Mesenchymal stem cell (in vitro differentiated cells and primary cell): Measurements from ENCODE around the gene L2HGDH. TPM values are rescaled to one million over a fixed set of nuclear protein-coding genes. Genes with fewer than 3 reads are reported as not detected.
A peak's percentile ranks its signal among the peaks of the same experiment; 100 is the strongest.

Experiments
- DNase-seq: peaks from one replicate; pipeline ENCODE4 v3.0.0-alpha.2; 2013
- H2AFZ ChIP-seq: one replicate; pipeline ENCODE4 v1.6.1; 2013; ENCODE audit warnings: low read depth, mild to moderate bottlenecking, control low read depth, inconsistent platforms, low read length, moderate library complexity
- H2AK5ac ChIP-seq: 2 replicates; pipeline ENCODE4 v1.6.1; 2013; ENCODE audit warnings: low read length, moderate library complexity, mild to moderate bottlenecking, inconsistent platforms; ENCODE audit not compliant: severe bottlenecking
- H2BK120ac ChIP-seq: one replicate; pipeline ENCODE4 v1.6.1; 2013; ENCODE audit warnings: low read depth, mild to moderate bottlenecking, inconsistent platforms, low read length, moderate library complexity
- H2BK12ac ChIP-seq, 2 experiments: one replicate each; pipeline ENCODE4 v1.6.1; 2013; ENCODE audit warnings: inconsistent platforms in 2 of 2, low read length in 2 of 2, mild to moderate bottlenecking in 2 of 2, moderate library complexity in 2 of 2, control low read depth in 1 of 2
- H2BK15ac ChIP-seq: one replicate; pipeline ENCODE4 v1.6.1; 2013; ENCODE audit warnings: mild to moderate bottlenecking, low read depth, inconsistent platforms; ENCODE audit not compliant: poor library complexity, severe bottlenecking
- H2BK5ac ChIP-seq: 2 replicates; pipeline ENCODE4 v1.6.1; 2013; ENCODE audit warnings: low read depth, mild to moderate bottlenecking, low read length, control low read depth, inconsistent platforms; ENCODE audit not compliant: poor library complexity, severe bottlenecking
- H3K14ac ChIP-seq, 2 experiments: one replicate each; pipeline ENCODE4 v1.6.1; 2013; ENCODE audit warnings: inconsistent platforms in 2 of 2, low read length in 2 of 2, control low read depth in 1 of 2, mild to moderate bottlenecking in 1 of 2, moderate library complexity in 1 of 2
- H3K18ac ChIP-seq, 2 experiments: one replicate each; pipeline ENCODE4 v1.6.1; 2013; ENCODE audit warnings: inconsistent platforms in 2 of 2, low read length in 2 of 2, control low read depth in 1 of 2, low read depth in 1 of 2, mild to moderate bottlenecking in 1 of 2
- H3K23ac ChIP-seq, 2 experiments: one replicate each; pipeline ENCODE4 v1.6.1; 2013; ENCODE audit warnings: inconsistent platforms in 2 of 2, low read length in 2 of 2, mild to moderate bottlenecking in 2 of 2, moderate library complexity in 2 of 2, control low read depth in 1 of 2
- H3K27ac ChIP-seq: 2 replicates; pipeline ENCODE4 v1.5.1; 2013; ENCODE audit warnings: mild to moderate bottlenecking, moderate library complexity, low read length, control low read depth, inconsistent platforms; ENCODE audit not compliant: poor library complexity, severe bottlenecking
- H3K27me3 ChIP-seq, 2 experiments: 2 replicates each; pipeline versions ENCODE4 v1.6.1 to v1.7.0; 2013; ENCODE audit warnings: low read length in 2 of 2, mild to moderate bottlenecking in 2 of 2, moderate library complexity in 2 of 2, control low read depth in 1 of 2, inconsistent platforms in 1 of 2; ENCODE audit not compliant: control insufficient read depth in 1 of 2, insufficient read depth in 1 of 2
- H3K36me3 ChIP-seq, 2 experiments: 2 replicates each; pipeline versions ENCODE4 v1.6.1 to v1.7.0; 2013; ENCODE audit warnings: low read length in 2 of 2, control low read depth in 1 of 2, inconsistent platforms in 1 of 2, low read depth in 1 of 2, mild to moderate bottlenecking in 1 of 2; ENCODE audit not compliant: insufficient read depth in 2 of 2, control insufficient read depth in 1 of 2
- H3K4ac ChIP-seq, 2 experiments: one replicate each; pipeline ENCODE4 v1.6.1; 2013; ENCODE audit warnings: inconsistent platforms in 2 of 2, low read length in 2 of 2, mild to moderate bottlenecking in 2 of 2, moderate library complexity in 2 of 2, control low read depth in 1 of 2, low read depth in 1 of 2
- H3K4me1 ChIP-seq: 2 replicates; pipeline ENCODE4 v1.6.1; 2013; ENCODE audit warnings: low read depth, low read length, control low read depth; ENCODE audit not compliant: control insufficient read depth, insufficient read depth
- H3K4me2 ChIP-seq: 2 replicates; pipeline ENCODE4 v1.6.1; 2013; ENCODE audit warnings: low read length, mild to moderate bottlenecking, inconsistent platforms; ENCODE audit not compliant: poor library complexity, severe bottlenecking
- H3K4me3 ChIP-seq, 2 experiments: 2 replicates each; pipeline versions ENCODE4 v1.5.1 to v1.7.0; 2013; ENCODE audit warnings: low read length in 2 of 2, mild to moderate bottlenecking in 2 of 2, control low read depth in 1 of 2, low read depth in 1 of 2; ENCODE audit not compliant: insufficient read depth in 1 of 2
- H3K79me1 ChIP-seq: replicated peaks from 2 replicates; pipeline ENCODE4 v1.6.1; 2013; ENCODE audit warnings: mild to moderate bottlenecking, control low read depth, low read length, inconsistent platforms; ENCODE audit not compliant: poor library complexity, severe bottlenecking
- H3K9ac ChIP-seq: 2 replicates; pipeline ENCODE4 v1.7.0; 2013; ENCODE audit warnings: mild to moderate bottlenecking, low read length, moderate library complexity
- H3K9me3 ChIP-seq: 2 replicates; pipeline ENCODE4 v1.7.0; 2013; ENCODE audit warnings: mild to moderate bottlenecking, low read length; ENCODE audit not compliant: control insufficient read depth
- H4K8ac ChIP-seq: one replicate; pipeline ENCODE4 v1.6.1; 2013; ENCODE audit warnings: inconsistent platforms, mild to moderate bottlenecking, low read length, moderate library complexity
- H4K91ac ChIP-seq: one replicate; pipeline ENCODE4 v1.6.1; 2013; ENCODE audit warnings: mild to moderate bottlenecking, low read length, inconsistent platforms
- WGBS: methylation state at CpG from one replicate; pipeline ENCODE4 v1.1.7; 2013; ENCODE audit warnings: mixed read lengths; 5-methylcytosine and 5-hydroxymethylcytosine counted together
- polyA plus RNA-seq, 2 experiments: library from polyadenylated mRNA; stranded (reverse); fragments of 200-250 nt; gene quantifications; one replicate each; pipeline ENCODE4 v1.2.3, GENCODE V29; 2013

L2HGDH gene
- 2.1 TPM for polyA plus RNA-seq (2013, experiment 1 of 2)
- polyA plus RNA-seq (2013, experiment 2 of 2) = 2.5 TPM

DNA sequence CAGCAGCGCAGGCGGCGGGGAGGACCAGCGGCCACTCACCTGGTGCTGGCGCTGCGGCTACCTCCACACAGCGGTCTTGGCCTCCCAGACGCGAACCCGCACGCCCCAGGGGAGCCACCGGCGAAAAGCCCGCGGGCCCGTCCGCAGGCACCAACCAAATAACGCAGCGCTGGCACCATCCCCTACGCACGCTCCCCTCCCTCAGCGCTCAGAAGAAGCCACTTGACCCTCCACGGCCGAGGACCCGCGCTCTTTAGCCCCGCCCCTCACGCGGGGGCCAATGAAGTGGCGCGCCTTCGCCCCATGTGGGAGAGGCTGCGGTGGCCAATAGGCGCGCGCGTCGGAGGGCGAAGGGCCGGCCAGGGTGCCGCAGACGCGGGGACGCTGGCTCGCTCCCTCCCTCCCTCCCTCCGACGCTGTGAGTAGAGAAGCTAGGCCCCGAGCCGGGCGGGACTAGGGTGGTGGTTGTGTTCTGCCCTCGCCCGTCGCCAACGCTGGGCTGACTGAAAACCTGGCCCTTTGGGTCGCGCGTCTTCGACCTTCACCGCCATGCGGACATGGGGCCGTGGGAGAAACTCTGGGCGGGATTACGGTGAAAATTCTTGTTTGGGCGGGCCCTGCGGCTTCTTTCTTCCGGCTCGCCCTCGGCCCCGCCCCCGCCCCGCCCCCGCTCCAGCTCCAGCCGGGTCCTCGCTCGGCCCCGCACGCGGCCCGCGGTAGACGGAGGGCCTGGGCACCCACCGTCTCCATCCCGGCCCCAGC, at the start of gene L2HGDH, which contains the start of gene DMAC2L:
TSS of gene L2HGDH (minus strand) at position 258 of the 762 bp plus-strand sequence. CDS start at position 179, 79 bp downstream.
TSS of gene DMAC2L (plus strand) at position 353 of the 762 bp plus-strand sequence. CDS start 9,164 bp downstream, outside the sequence.
- Histone ChIP-seq H3K4me2 (peak within 1 kb of the TSS; percentile 93), H3K9ac (peak within 1 kb of the TSS; percentile 93), H3K27me3 (no peaks in the 10 kb centered on the region), H2AK5ac (no peak within 1 kb of the TSS), H3K79me1 (peaks cover 24% of the 10 kb centered on the region), H3K36me3 (no peaks in the 10 kb centered on the region), H2BK12ac (peak within 1 kb of the TSS in 1 of 2 experiments; percentile 2), H4K8ac (peak within 1 kb of the TSS; percentile 98), H2BK5ac (no peak within 1 kb of the TSS), H3K23ac (peak within 1 kb of the TSS in 1 of 2 experiments; percentile 46), H2AFZ (peak within 1 kb of the TSS; percentile 92), H2BK15ac (peak within 1 kb of the TSS; percentile 97), H3K18ac (peak within 1 kb of the TSS; percentile 96 to 98), H3K14ac (peak within 1 kb of the TSS in 1 of 2 experiments; percentile 94), H3K4me1 (peaks cover 6% of the 10 kb centered on the region), H4K91ac (peak within 1 kb of the TSS; percentile 94), H2BK120ac (peak within 1 kb of the TSS; percentile 99), H3K4me3 (peak within 1 kb of the TSS; percentile 86 to 94), H3K4ac (no peak within 1 kb of the TSS), H3K27ac (peak within 1 kb of the TSS; percentile 99), H3K9me3 (no peaks in the 10 kb centered on the region)
- under 1% methylated on average over 67 of the region's 83 CpGs for WGBS
- peak; percentile 95 for DNase-seq

DNA sequence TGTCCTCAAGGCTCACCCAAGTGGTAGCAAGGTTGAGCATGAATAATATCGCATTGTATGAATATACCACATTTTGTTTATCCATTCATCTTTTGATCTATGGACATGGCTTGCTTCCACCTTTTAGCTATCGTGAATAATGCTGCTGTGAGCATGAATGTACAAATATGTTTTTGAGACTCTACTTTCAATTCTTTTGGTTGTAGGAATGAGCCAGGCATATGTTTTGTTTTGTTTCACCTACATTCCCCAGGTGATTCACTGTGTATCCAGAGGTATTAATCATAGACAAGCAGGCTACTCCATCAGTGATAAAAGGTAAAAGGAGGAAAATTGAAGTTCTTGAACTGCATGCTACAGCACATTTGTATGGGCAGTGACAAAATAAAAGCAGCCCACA, 48.8 kb upstream of the L2HGDH start:
- H3K23ac ChIP-seq = no peak overlapping the region
- DNase-seq = no peak
- no peak overlapping the region for H3K14ac ChIP-seq
- peaks cover 3 to 7% of the 10 kb centered on the region in 2 experiments for H3K36me3 ChIP-seq
- H4K91ac ChIP-seq = no peak overlapping the region
- H3K18ac ChIP-seq = no peak overlapping the region
- H2BK12ac ChIP-seq = no peak overlapping the region
- no peak overlapping the region for H2BK5ac ChIP-seq
- H3K4me2 ChIP-seq = no peak overlapping the region
- H2AFZ ChIP-seq = no peak overlapping the region
- peaks cover 2% of the 10 kb centered on the region for H3K4me1 ChIP-seq
- H3K27me3 ChIP-seq = no peaks in the 10 kb centered on the region
- WGBS = 91% methylated on average over 1 of the region's 2 CpGs
- H3K27ac ChIP-seq = no peak overlapping the region
- H4K8ac ChIP-seq = no peak overlapping the region
- no peak overlapping the region for H3K4me3 ChIP-seq
- H3K4ac ChIP-seq = no peak overlapping the region
- no peaks in the 10 kb centered on the region for H3K9me3 ChIP-seq
- H3K79me1 ChIP-seq = no peaks in the 10 kb centered on the region
- H2BK120ac ChIP-seq = no peak overlapping the region
- no peak overlapping the region for H2BK15ac ChIP-seq
- no peak overlapping the region for H3K9ac ChIP-seq
- H2AK5ac ChIP-seq = no peak overlapping the region

DNA sequence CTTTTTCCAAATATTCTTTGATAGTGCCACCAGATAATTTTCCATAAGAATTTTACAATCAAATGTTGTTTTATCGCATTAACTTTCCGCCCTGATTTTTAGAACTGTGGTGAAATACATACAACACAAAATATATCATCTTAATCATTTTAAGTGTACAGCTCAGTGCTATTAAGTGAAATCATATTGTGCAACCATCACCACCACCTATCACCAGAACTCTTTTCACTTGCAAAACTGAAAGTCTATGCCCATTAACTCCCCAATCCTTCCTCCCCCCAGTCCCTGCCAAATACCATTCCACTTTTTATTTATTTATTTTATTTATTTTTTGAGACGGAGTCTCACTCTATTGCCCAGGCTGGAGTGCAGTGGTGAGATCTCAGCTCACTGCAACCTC, 48.1 kb upstream of the L2HGDH start:
- no peak overlapping the region for H3K27ac ChIP-seq
- no peak overlapping the region for H4K91ac ChIP-seq
- no peak overlapping the region for H3K18ac ChIP-seq
- no peaks in the 10 kb centered on the region for H3K9me3 ChIP-seq
- no peak overlapping the region for H2AK5ac ChIP-seq
- no peak overlapping the region for H3K4ac ChIP-seq
- H2BK5ac ChIP-seq = no peak overlapping the region
- no peaks in the 10 kb centered on the region for H3K79me1 ChIP-seq
- no peak overlapping the region for H3K4me2 ChIP-seq
- WGBS = 100% methylated on average over 1 of the region's 3 CpGs
- no peak overlapping the region for H2BK15ac ChIP-seq
- no peak overlapping the region for H2BK12ac ChIP-seq
- no peak overlapping the region for H2AFZ ChIP-seq
- H3K4me3 ChIP-seq = no peak overlapping the region
- no peaks in the 10 kb centered on the region for H3K27me3 ChIP-seq
- no peak overlapping the region for H3K9ac ChIP-seq
- no peak overlapping the region for H2BK120ac ChIP-seq
- no peak overlapping the region for H4K8ac ChIP-seq
- H3K36me3 ChIP-seq = peaks cover 3 to 7% of the 10 kb centered on the region in 2 experiments
- peaks cover 2% of the 10 kb centered on the region for H3K4me1 ChIP-seq
- H3K14ac ChIP-seq = no peak overlapping the region
- no peak for DNase-seq
- H3K23ac ChIP-seq = no peak overlapping the region

DNA sequence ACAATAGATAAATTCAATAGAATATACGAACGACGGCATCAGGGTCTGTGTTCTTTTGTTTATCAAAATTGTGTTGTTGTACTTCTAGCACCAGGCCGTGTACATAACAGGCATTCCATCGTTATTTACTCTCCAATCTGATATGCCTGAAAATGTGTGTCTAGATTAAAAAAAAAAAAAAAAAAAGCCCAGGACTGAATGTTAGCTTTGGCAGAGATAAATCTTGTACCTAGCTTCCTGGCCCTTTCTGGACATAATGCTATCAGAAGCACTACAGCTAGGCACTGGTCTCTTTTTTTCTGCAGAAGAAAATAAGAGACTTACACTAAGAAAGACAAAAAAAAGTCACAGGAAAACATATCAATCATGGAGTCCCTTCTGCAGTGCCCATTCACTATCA, 47.6 kb upstream of the L2HGDH start:
- Histone ChIP-seq H2BK5ac (no peak overlapping the region), H3K18ac (no peak overlapping the region), H2AK5ac (no peak overlapping the region), H2BK120ac (no peak overlapping the region), H2BK12ac (no peak overlapping the region), H3K23ac (no peak overlapping the region), H4K91ac (no peak overlapping the region), H3K27ac (no peak overlapping the region), H3K4me1 (peaks cover 2% of the 10 kb centered on the region), H2AFZ (no peak overlapping the region), H3K9me3 (no peaks in the 10 kb centered on the region), H3K79me1 (no peaks in the 10 kb centered on the region), H3K4ac (no peak overlapping the region), H2BK15ac (no peak overlapping the region), H3K4me2 (no peak overlapping the region), H4K8ac (no peak overlapping the region), H3K9ac (no peak overlapping the region), H3K36me3 (peaks cover 3 to 7% of the 10 kb centered on the region in 2 experiments), H3K4me3 (no peak overlapping the region), H3K27me3 (no peaks in the 10 kb centered on the region), H3K14ac (no peak overlapping the region)
- WGBS = no CpG with 5 or more reads among the region's 5 CpGs
- DNase-seq = no peak
